ENCODE results near the gene NFATC2IP. TPM values are rescaled to one million over a fixed set of nuclear protein-coding genes. Genes with fewer than 3 reads are reported as not detected.
A peak's percentile ranks its signal among the peaks of the same experiment; 100 is the strongest.

The NFATC2IP gene
- total RNA-seq, 1 donor from 2014 or later: 63.9 TPM

- Mint-ChIP-seq H3K4me1 (no peaks in the 10 kb centered on the region), H3K27me3 (ENCODE audit: low read depth) (no peaks in the 10 kb centered on the region), H3K36me3 (ENCODE audit: low read depth) (peaks cover 5% of the 10 kb centered on the region), H3K9me3 (no peaks in the 10 kb centered on the region), H3K4me3 (no peak overlapping the region), H3K27ac (ENCODE audit: unreplicated experiment) (no peak overlapping the region)
- no peak for TF ChIP-seq CTCF (conservative IDR thresholded peaks at IDR 0.05)
- DNase-seq (ENCODE audit: low read depth, low spot score): no peak
Measured at GRCh38 chr16:28989363-28989762, 38.6 kb downstream of the NFATC2IP start.

- no peak for DNase-seq (ENCODE audit: low read depth, low spot score)
- no peak overlapping the region for H3K27ac Mint-ChIP-seq (ENCODE audit: unreplicated experiment)
- no peaks in the 10 kb centered on the region for H3K9me3 Mint-ChIP-seq
- no peak for TF ChIP-seq CTCF (conservative IDR thresholded peaks at IDR 0.05)
- peaks cover 5% of the 10 kb centered on the region for H3K36me3 Mint-ChIP-seq (ENCODE audit: low read depth)
- no peaks in the 10 kb centered on the region for H3K27me3 Mint-ChIP-seq (ENCODE audit: low read depth)
- no peaks in the 10 kb centered on the region for H3K4me1 Mint-ChIP-seq
- H3K4me3 Mint-ChIP-seq: no peak overlapping the region
Measured at GRCh38 chr16:28990375-28991040, 39.8 kb downstream of the NFATC2IP start.

GRCh38 chr16:28991687-28992086, 41.0 kb downstream of the NFATC2IP start:
- peak overlapping the region; percentile 62 for H3K27ac Mint-ChIP-seq (ENCODE audit: unreplicated experiment)

GRCh38 chr16:28992496-28992895, 41.8 kb downstream of the NFATC2IP start:
- no peaks in the 10 kb centered on the region for H3K4me1 Mint-ChIP-seq
- H3K27ac Mint-ChIP-seq (ENCODE audit: unreplicated experiment): no peak overlapping the region
- H3K9me3 Mint-ChIP-seq: no peaks in the 10 kb centered on the region
- no peaks in the 10 kb centered on the region for H3K27me3 Mint-ChIP-seq (ENCODE audit: low read depth)
- peaks cover under 1% of the 10 kb centered on the region for H3K36me3 Mint-ChIP-seq (ENCODE audit: low read depth)
- DNase-seq (ENCODE audit: low read depth, low spot score): no peak
- no peak overlapping the region for H3K4me3 Mint-ChIP-seq
- no peak for TF ChIP-seq CTCF (conservative IDR thresholded peaks at IDR 0.05)

More at GRCh38 chr16:28991687-28992086, 41.0 kb downstream of the NFATC2IP start:
- Mint-ChIP-seq H3K9me3 (no peaks in the 10 kb centered on the region), H3K36me3 (ENCODE audit: low read depth) (peaks cover 5% of the 10 kb centered on the region), H3K27me3 (ENCODE audit: low read depth) (no peaks in the 10 kb centered on the region), H3K4me3 (no peak overlapping the region), H3K4me1 (no peaks in the 10 kb centered on the region)
- TF ChIP-seq CTCF (conservative IDR thresholded peaks at IDR 0.05): no peak
- DNase-seq (ENCODE audit: low read depth, low spot score): no peak

- Mint-ChIP-seq H3K4me1 (no peaks in the 10 kb centered on the region), H3K27me3 (ENCODE audit: low read depth) (peaks cover 15% of the 10 kb centered on the region), H3K9me3 (no peaks in the 10 kb centered on the region), H3K36me3 (ENCODE audit: low read depth) (no peaks in the 10 kb centered on the region), H3K27ac (ENCODE audit: unreplicated experiment) (no peak overlapping the region), H3K4me3 (no peak overlapping the region)
- TF ChIP-seq CTCF (conservative IDR thresholded peaks at IDR 0.05): no peak
- no peak for DNase-seq (ENCODE audit: low read depth, low spot score)
Measured at GRCh38 chr16:28998837-28999236, 48.1 kb downstream of the NFATC2IP start.

All from neural crest cell (in vitro differentiated cells).